Esophagus muscularis mucosa (tissue), 4 donors: ENCODE measurements around the gene RNU6-8.

ENCODE experiments used
- EP300 ChIP-seq: sonication (generic); formaldehyde crosslinking; IDR thresholded peaks from one replicate; pipeline ENCODE4 v1.6.1; 2017; ENCODE audit warnings: antibody characterized with exemption
- POLR2A ChIP-seq: fragments of 450-650 bp; IDR thresholded peaks from one replicate; pipeline ENCODE4 v1.6.1; 2017; ENCODE audit warnings: antibody characterized with exemption, moderate library complexity, mild to moderate bottlenecking, low read depth
- TF ChIP-seq, protein P1 (sequence below), 3 experiments: fragments of 200-600 bp in 2 of 3; fragments of 450-650 bp in 1 of 3; sonication (generic) in 2 of 3; IDR thresholded peaks; one replicate each; pipeline ENCODE4 v1.5.1; 2017 to 2019; ENCODE audit warnings: antibody characterized with exemption in 3 of 3, mild to moderate bottlenecking in 2 of 3, moderate library complexity in 1 of 3

DNA sequence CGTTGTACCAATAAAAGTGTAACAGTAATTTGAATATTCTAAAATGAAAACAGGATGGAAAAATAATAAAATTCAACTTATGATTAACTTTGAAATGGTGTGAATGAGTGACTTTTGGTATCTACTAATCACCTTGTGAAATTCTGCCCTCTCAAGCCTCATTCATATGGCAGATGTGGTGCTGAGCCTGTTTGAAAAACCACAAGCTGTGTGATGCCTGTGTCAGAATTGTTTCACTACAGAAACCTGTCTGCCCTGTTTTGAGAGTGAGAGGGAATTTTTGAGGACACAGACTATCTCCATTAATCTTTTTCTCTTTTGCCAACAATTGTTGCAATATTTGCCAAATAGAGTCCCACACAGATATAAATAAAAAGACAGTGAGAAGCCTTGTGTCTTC, 5.2 kb downstream of the RNU6-8 start:
- TF ChIP-seq, protein P1, sequence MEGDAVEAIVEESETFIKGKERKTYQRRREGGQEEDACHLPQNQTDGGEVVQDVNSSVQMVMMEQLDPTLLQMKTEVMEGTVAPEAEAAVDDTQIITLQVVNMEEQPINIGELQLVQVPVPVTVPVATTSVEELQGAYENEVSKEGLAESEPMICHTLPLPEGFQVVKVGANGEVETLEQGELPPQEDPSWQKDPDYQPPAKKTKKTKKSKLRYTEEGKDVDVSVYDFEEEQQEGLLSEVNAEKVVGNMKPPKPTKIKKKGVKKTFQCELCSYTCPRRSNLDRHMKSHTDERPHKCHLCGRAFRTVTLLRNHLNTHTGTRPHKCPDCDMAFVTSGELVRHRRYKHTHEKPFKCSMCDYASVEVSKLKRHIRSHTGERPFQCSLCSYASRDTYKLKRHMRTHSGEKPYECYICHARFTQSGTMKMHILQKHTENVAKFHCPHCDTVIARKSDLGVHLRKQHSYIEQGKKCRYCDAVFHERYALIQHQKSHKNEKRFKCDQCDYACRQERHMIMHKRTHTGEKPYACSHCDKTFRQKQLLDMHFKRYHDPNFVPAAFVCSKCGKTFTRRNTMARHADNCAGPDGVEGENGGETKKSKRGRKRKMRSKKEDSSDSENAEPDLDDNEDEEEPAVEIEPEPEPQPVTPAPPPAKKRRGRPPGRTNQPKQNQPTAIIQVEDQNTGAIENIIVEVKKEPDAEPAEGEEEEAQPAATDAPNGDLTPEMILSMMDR (IDR thresholded peaks at IDR 0.05) = no peak
- TF ChIP-seq EP300 (no peak), POLR2A (no peak)
